HepG2 (cell line): ENCODE results near the gene PSMD5. TPM values are rescaled to one million over a fixed set of nuclear protein-coding genes. Genes with fewer than 3 reads are reported as not detected.

ENCODE experiments used
- CBFB ChIP-seq: sonication (generic); formaldehyde crosslinking; IDR thresholded peaks from 2 replicates; pipeline ENCODE4 v1.4.0; 2020; ENCODE audit warnings: missing genetic modification reagents
- EP300 ChIP-seq, 3 experiments: sonication (generic) in 1 of 3; formaldehyde crosslinking in 1 of 3; IDR thresholded peaks; 2 replicates each; pipeline versions ENCODE4 v1.5.1 to v1.6.1; 2011 to 2020; ENCODE audit warnings: low read depth in 2 of 3, low read length in 2 of 3, borderline replicate concordance in 1 of 3, improper control_type of control experiment in 1 of 3, mild to moderate bottlenecking in 1 of 3, missing genetic modification reagents in 1 of 3, moderate library complexity in 1 of 3
- IKZF4 ChIP-seq: sonication (generic); formaldehyde crosslinking; IDR thresholded peaks from 2 replicates; pipeline ENCODE4 v1.5.1; 2020; ENCODE audit warnings: borderline replicate concordance, mild to moderate bottlenecking, low read depth, missing genetic modification reagents; ENCODE audit errors: not compliant biosample characterization
- IRX3 ChIP-seq: sonication (generic); formaldehyde crosslinking; IDR thresholded peaks from 2 replicates; pipeline ENCODE4 v1.8.1; 2023; ENCODE audit warnings: mild to moderate bottlenecking, low read depth, missing genetic modification reagents, borderline replicate concordance
- SMAD9 ChIP-seq: sonication (generic); formaldehyde crosslinking; IDR thresholded peaks from 2 replicates; pipeline ENCODE4 v1.5.1; 2020; ENCODE audit warnings: mild to moderate bottlenecking, missing genetic modification reagents
- TBP ChIP-seq: sonication (generic); formaldehyde crosslinking; IDR thresholded peaks from 2 replicates; pipeline ENCODE4 v1.5.0; 2020; ENCODE audit warnings: missing genetic modification reagents
- ZBTB2 ChIP-seq: sonication (generic); formaldehyde crosslinking; IDR thresholded peaks from 2 replicates; pipeline ENCODE4 v1.8.0; 2022; ENCODE audit warnings: low read depth, missing genetic modification reagents
- ZFP37 ChIP-seq: sonication (generic); formaldehyde crosslinking; IDR thresholded peaks from 2 replicates; pipeline ENCODE4 v1.4.0; 2020; ENCODE audit warnings: missing genetic modification reagents, borderline replicate concordance
- ZNF10 ChIP-seq: sonication (generic); formaldehyde crosslinking; IDR thresholded peaks from 2 replicates; pipeline ENCODE4 v1.4.0; 2020; ENCODE audit warnings: mild to moderate bottlenecking, low read depth, missing genetic modification reagents, borderline replicate concordance
- ZNF142 ChIP-seq: sonication (generic); formaldehyde crosslinking; IDR thresholded peaks from 2 replicates; pipeline ENCODE4 v1.4.0; 2020; ENCODE audit warnings: missing genetic modification reagents
- ZNF329 ChIP-seq: sonication (generic); formaldehyde crosslinking; IDR thresholded peaks from 2 replicates; pipeline ENCODE4 v1.9.0; 2021; ENCODE audit warnings: low read depth, mild to moderate bottlenecking, missing genetic modification reagents
- ZNF687 ChIP-seq: sonication (generic); formaldehyde crosslinking; IDR thresholded peaks from 2 replicates; pipeline ENCODE4 v1.5.1; 2020; ENCODE audit warnings: mild to moderate bottlenecking, missing genetic modification reagents, moderate library complexity
- ZNF772 ChIP-seq: sonication (generic); formaldehyde crosslinking; IDR thresholded peaks from 2 replicates; pipeline ENCODE4 v1.5.0; 2020; ENCODE audit warnings: mild to moderate bottlenecking, missing genetic modification reagents
- ZNF780A ChIP-seq: sonication (generic); formaldehyde crosslinking; IDR thresholded peaks from 2 replicates; pipeline ENCODE4 v1.8.0; 2022; ENCODE audit warnings: mild to moderate bottlenecking, missing genetic modification reagents, moderate library complexity
- ZNF788 ChIP-seq: sonication (generic); formaldehyde crosslinking; IDR thresholded peaks from 2 replicates; pipeline ENCODE4 v1.5.0; 2020; ENCODE audit warnings: mild to moderate bottlenecking, missing genetic modification reagents, borderline replicate concordance
- polyA plus RNA-seq, 8 experiments: library from polyadenylated mRNA; depleted of rRNA in 3 of 8; stranded (reverse) in 7 of 8; unstranded in 1 of 8; fragments of >200 nt; fragmentation: Illumina TruSeq in 4 of 8; extraction: Trizol in 4 of 8; gene quantifications; 2 replicates each; pipeline versions ENCODE4 v1.2.1 to v1.2.3, GENCODE V29; 2011 to 2016; ENCODE audit warnings: low read depth in 4 of 8, missing spikeins in 1 of 8, mixed read lengths in 1 of 8; ENCODE audit not compliant: insufficient read depth in 1 of 8
- total RNA-seq, 5 experiments: library from RNA; depleted of rRNA; stranded (reverse); fragments of >200 nt; fragmentation: Illumina TruSeq; extraction: Trizol; gene quantifications; 2 replicates each; pipeline ENCODE4 v1.2.3, GENCODE V29; 2016; ENCODE audit warnings: low read depth in 1 of 5

Gene PSMD5
- total and polyA plus RNA-seq, 2 of the 13 experiments (the other 11 are each of a cell fraction or from before 2014, with no cell fraction given), result 12.7 to 18.1 TPM

- TF ChIP-seq ZNF142 (CRISPR knock-in tag) (peak; percentile 68; the same call in 1 of the 2 replicates), ZNF780A (CRISPR knock-in tag) (no peak), CBFB (peak; percentile 10; the same call in 1 of the 2 replicates), ZNF687 (CRISPR knock-in tag) (peak; percentile 81), ZFP37 (CRISPR knock-in tag) (no peak), ZBTB2 (peak; percentile 98), ZNF788 (CRISPR knock-in tag) (peak; percentile 38; the same call in 1 of the 2 replicates), IRX3 (no peak), ZNF772 (no peak), SMAD9 (CRISPR knock-in tag) (no peak), EP300 (IDR thresholded peaks at IDR 0.05; ENCODE audit: low read depth in 2 of 2, low read length in 2 of 2) (peak; percentile 19 to 45; a peak in 2 of 4 replicates), EP300 (CRISPR knock-in tag; IDR thresholded peaks at IDR 0.05; ENCODE audit: borderline replicate concordance) (no peak), ZNF329 (CRISPR knock-in tag) (no peak; the same call in 1 of the 2 replicates), ZNF10 (no peak), TBP (CRISPR knock-in tag) (no peak), IKZF4 (no peak)
These were observed 33.5 kb upstream of the PSMD5 start (continued) for GRCh38 chr9:120875954-120876841.
